HG03196 (cell line): Measurements from ENCODE around the gene B9D1.

Source experiments
- ATAC-seq: cut with Tn5 transposase; IDR thresholded peaks from one replicate; pipeline ENCODE4 v1.9.1; 2021; ENCODE audit not compliant: unreplicated experiment

The B9D1 gene

DNA sequence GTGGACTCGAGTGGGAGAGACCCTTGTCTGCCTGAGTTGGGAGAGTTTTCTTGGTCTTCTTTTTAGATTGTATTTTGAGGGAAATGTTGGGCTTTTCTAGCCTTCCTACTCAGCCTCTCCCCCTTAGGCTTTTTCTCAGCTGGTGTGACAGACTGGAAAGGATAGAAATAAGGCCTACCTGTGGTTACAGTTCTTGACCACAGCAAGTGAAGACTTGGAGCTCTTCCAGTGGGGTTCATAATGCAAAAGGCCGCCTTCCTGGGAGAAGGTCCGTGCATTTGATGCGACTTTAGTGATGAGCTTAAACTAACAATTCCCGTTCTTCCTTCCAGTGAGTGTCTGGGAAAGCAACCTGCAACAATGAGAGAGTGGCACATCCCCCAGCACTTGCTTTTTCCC lies 56.8 kb downstream of the B9D1 start:
- ATAC-seq: no peak

DNA sequence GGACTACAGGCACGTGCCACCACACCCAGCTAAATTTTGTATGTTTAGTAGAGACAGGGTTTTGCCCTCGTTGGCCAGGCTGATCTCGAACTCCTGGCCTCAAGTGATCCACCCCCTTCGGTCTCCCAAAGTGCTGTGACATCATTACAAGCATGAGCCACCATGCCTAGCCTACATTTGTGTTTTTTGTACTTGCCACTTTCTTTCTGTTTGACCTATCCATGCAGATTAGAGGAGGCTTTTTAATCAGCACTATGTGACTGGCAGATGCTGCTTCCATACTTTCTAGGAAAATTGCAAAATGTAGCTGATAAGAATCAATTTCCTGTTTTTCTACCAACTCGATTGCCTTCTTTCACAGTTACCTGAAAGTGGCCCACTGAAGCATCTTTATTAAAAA lies 57.3 kb downstream of the B9D1 start:
- ATAC-seq: no peak

- no peak for ATAC-seq
Observed at GRCh38 chr17:19304751-19305150, 57.8 kb downstream of the B9D1 start.

DNA sequence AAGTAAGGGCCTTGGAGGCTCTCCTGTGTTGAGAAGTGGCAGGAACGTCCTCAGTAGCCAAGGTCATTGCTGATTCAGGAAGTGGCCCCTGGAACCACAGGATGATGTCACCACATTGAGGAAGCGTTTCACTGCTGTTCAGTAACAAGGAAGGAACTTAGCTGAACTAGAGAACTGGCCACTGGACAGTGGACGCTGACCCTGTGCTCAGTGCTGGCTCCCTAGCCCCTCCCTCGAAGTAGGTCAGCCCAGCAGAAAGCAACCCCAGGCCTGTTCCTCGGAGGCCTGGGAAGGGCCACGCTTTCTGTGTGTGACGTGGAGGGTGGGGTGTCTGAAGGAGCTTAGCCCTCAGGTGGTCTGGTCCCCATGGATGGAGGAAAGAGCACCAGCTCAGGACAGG lies 58.3 kb downstream of the B9D1 start:
- ATAC-seq: no peak

DNA sequence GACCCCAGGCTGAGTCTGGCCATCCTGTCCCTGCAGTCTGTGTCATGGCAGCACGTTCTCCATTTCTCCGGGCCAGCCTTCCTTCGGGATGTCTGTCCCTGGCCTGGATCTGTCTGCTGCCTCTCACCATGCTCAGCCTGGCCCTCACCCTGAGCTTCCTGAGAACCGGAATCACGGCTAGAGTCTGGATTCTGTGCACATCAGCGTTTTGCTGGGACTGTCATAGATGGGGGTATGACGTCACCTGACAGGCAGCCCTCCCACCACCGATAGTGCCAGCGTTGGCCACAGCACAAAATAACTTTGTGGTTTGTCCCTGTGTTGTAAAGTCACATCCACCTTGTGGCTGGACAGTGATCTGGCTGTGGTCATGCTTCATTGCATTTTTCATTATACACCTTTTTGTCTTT lies 59.2 kb downstream of the B9D1 start:
- ATAC-seq: no peak

- ATAC-seq: no peak
Observed at GRCh38 chr17:19302791-19303331, 59.7 kb downstream of the B9D1 start.

DNA sequence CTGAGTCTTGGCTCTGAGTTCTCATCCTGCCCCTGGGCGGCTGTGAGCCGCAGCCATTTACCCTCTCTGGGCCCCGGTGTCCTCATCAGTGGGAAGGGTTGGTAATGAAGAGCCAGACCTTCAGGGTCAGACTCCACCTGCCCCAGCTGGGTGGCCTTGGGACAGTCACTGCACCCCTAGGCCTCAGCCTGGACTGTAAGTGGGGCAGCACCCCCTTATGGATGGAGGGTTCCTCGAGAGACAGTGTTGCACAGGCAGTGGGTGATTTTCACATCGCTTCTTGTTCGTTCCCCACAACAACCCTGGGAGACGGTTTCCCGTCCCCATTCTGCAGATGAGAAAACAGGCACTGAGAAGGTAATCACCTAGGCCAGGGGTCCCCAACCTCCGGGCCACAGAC lies 60.5 kb downstream of the B9D1 start:
- ATAC-seq: no peak

GRCh38 chr17:19301274-19301951 lies 61.1 kb downstream of the B9D1 start:
- ATAC-seq: no peak

- no peak for ATAC-seq
Observed at GRCh38 chr17:19299866-19300265, 62.7 kb downstream of the B9D1 start.

- ATAC-seq: no peak
Observed at GRCh38 chr17:19299214-19299747, 63.2 kb downstream of the B9D1 start.

DNA sequence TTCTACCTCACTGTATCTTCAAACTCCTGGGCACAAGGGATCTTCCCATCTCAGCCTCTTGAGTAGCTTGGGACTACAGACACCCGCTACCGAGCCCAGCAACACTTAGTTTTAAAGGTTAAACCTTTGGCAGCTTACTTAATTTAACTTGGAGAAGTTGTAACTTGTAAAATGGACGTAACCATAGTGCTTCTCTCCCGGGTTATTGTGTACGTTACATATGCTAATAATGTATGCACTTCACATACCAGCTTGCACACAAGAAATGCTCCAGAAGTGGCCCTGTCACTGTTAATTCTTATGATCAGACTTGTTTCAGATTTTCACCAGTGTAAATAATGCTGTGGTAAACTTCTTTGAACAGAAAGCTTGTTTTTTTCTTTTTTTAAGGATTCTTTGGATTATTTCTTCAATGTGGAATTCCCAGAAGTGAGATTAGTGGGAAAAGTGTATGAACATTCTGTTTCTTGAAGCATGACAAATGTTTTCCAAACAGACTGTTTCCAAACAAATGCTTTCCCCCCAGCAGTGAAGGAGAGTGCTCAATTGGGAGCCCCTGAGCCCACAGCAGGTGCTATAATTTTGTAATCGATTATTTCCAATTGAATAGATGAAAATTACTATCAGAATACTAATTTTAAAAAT lies 63.8 kb downstream of the B9D1 start:
- ATAC-seq: no peak

- no peak for ATAC-seq
Observed at GRCh38 chr17:19296786-19297778, 65.4 kb downstream of the B9D1 start.

DNA sequence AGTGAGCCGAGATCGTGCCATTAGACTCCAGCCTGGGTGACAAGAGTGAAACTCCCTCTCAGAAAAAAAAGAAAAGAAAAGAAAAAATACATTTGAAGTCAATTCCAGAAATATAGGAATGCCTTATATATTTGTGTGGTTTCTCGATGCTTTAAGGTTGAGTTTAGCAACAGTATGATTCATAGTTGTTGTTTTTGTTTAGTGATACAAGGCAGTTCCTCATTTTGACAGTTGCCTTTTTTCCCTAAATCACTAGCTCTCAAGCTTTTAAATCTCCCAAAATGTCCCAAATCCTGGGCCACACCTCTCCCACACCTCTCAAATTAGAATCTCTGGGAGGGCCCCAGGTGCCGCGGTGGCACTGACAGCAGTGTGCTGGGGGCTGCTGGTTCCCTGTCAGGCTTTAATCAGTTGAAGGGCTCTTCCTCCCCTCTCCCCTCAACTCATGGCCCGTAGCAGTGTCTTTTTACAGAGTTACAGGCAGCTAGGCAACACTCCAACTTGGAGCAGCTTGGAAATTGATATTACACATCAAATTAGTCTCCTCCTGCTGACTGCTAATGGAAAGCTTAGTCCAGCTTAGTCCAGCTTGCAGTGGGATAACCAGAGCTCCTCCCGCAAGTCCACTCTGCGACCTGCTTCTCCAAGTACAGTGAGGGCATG lies 66.9 kb downstream of the B9D1 start:
- no peak for ATAC-seq

- no peak for ATAC-seq
Observed at GRCh38 chr17:19294443-19294842, 68.1 kb downstream of the B9D1 start.
